ENCODE data around the gene PPP3CB.

PPP3CB gene

DNA sequence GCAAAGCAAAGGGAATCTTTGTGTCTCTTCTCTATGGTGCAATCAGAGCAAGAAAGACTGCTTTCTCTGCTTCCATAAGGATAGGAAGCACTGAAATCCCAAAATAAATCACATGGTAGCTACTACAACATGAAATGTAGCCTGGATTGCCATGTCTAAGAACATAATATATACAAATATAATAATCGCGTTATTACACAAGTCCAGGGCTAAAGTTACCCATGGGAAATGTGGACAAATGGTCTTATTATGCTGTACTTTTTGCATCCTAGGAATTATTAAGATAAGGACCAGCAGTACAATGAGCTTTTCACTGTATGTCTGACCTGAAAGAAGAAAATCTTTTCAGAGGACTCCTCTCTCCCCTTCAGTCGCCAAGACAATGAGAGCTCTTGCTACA, 23.5 kb upstream of the PPP3CB start:
- Histone ChIP-seq H3K4me3 (ENCODE audit: insufficient read length, low read depth) (no peak overlapping the region), H3K4me1 (ENCODE audit: insufficient read depth, insufficient read length) (no peaks in the 10 kb centered on the region), H3K9ac (ENCODE audit: insufficient read length, low read depth) (no peak overlapping the region), H3K27me3 (ENCODE audit: insufficient read depth, insufficient read length) (no peaks in the 10 kb centered on the region), H3K9me3 (ENCODE audit: insufficient read depth, low read length) (no peaks in the 10 kb centered on the region), H3K36me3 (ENCODE audit: insufficient read depth, insufficient read length, low read length) (peaks cover 70% of the 10 kb centered on the region)
- DNase-seq (ENCODE audit: low read depth, low spot score): no peak
- no peak for TF ChIP-seq SUZ12 (IDR thresholded peaks at IDR 0.05; ENCODE audit: extremely low read depth, insufficient read depth, insufficient read length)
- no peak for TF ChIP-seq ZNF274 (IDR thresholded peaks at IDR 0.05; ENCODE audit: low read depth, low read length)
- TF ChIP-seq YY1 (IDR thresholded peaks at IDR 0.05; ENCODE audit: insufficient read depth, insufficient read length): no peak

DNA sequence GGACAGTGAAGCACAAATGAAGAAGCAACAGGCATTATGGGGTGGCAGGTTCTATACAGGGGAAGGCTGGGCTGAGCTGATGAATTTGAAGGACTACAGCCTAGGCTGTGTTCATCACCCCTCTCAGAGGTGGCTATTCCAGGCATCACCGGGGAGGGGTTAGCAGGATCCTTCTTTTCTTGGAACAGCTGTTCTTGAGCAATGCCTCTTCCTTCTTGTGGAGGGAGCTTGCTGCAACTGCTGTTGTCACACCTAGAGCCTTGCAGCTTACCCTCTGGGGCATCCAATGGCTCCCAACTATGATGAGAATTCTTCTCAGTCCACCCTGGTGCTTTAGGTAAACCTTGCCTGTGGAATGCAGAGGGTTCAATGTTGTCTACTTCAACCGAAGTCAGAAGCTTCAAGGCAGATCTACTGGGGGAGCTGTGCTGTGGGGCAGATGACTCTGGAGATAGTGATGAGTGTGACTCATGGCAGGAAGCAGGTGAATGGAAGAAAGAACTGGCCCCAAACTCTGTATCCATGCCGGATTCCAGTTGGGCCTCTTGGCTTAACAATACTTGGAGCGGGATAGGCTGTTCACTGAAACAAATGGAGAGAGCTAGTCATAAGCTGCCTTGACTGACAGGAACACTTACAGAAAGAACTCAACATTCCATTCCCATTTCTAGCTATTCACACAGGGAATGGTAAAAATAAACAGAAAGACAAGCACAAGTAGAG, 21.5 kb upstream of the PPP3CB start:
- no peak for DNase-seq (ENCODE audit: low read depth, low spot score)
- H3K4me1 ChIP-seq (ENCODE audit: insufficient read depth, insufficient read length): no peaks in the 10 kb centered on the region
- TF ChIP-seq SUZ12 (IDR thresholded peaks at IDR 0.05; ENCODE audit: extremely low read depth, insufficient read depth, insufficient read length) (no peak), YY1 (IDR thresholded peaks at IDR 0.05; ENCODE audit: insufficient read depth, insufficient read length) (no peak)
- H3K36me3 ChIP-seq (ENCODE audit: insufficient read depth, insufficient read length, low read length): peaks cover 65% of the 10 kb centered on the region
- no peaks in the 10 kb centered on the region for H3K27me3 ChIP-seq (ENCODE audit: insufficient read depth, insufficient read length)
- no peak overlapping the region for H3K4me3 ChIP-seq (ENCODE audit: insufficient read length, low read depth)
- H3K9me3 ChIP-seq (ENCODE audit: insufficient read depth, low read length): no peaks in the 10 kb centered on the region
- no peak overlapping the region for H3K9ac ChIP-seq (ENCODE audit: insufficient read length, low read depth)

DNA sequence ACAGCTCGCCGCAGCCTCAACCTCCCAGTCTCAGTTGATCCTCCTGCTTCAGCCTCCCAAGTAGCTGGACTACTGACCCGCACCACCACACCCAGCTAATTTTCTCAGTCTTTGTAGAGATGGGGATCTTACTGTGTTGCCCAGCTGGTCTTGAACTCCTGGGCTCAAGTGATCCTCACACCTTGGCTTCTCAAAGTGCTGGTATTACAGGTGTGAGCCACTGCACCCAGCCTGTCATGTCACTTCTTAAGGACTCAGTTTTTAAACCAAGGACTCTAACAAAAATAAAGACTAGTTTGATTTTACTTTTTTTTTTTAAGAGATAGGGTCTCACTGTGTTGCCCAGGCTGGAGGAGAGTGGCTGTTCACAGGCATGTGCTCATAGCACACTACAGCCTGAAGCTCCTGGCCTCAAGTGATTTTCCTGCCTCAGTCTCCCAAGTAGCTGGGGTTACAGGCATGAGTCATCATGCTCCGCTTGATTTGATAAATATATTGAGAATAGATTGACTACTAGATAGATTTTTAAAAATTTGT, 16.5 kb upstream of the PPP3CB start:
- Histone ChIP-seq H3K4me1 (ENCODE audit: insufficient read depth, insufficient read length) (no peaks in the 10 kb centered on the region), H3K36me3 (ENCODE audit: insufficient read depth, insufficient read length, low read length) (peaks cover 31% of the 10 kb centered on the region), H3K9me3 (ENCODE audit: insufficient read depth, low read length) (no peaks in the 10 kb centered on the region), H3K4me3 (ENCODE audit: insufficient read length, low read depth) (no peak overlapping the region), H3K9ac (ENCODE audit: insufficient read length, low read depth) (no peak overlapping the region), H3K27me3 (ENCODE audit: insufficient read depth, insufficient read length) (no peaks in the 10 kb centered on the region)
- TF ChIP-seq ZNF274 (IDR thresholded peaks at IDR 0.05; ENCODE audit: low read depth, low read length): no peak
- no peak for TF ChIP-seq SUZ12 (IDR thresholded peaks at IDR 0.05; ENCODE audit: extremely low read depth, insufficient read depth, insufficient read length)
- no peak for TF ChIP-seq YY1 (IDR thresholded peaks at IDR 0.05; ENCODE audit: insufficient read depth, insufficient read length)
- DNase-seq (ENCODE audit: low read depth, low spot score): no peak

DNA sequence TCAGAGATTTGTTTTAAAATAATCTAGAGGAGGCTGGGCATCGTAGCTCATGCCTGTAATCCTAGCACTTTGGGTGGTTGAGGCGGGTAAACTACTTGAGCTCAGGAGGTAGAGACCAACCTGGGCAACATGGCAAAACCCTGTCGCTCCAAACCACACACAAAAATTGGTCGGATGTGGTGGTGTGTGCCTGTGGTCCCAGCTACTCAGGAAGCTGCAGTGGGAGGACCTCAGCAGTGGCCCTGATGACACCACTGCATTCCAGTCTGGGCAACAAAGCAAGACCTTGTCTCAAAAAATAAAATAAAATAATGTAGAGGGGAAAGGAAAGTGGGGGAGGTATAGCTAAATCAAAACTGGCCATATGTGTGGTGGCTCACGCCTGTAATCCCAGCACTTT, 13.9 kb upstream of the PPP3CB start:
- H3K27me3 ChIP-seq (ENCODE audit: insufficient read depth, insufficient read length): no peaks in the 10 kb centered on the region
- H3K9ac ChIP-seq (ENCODE audit: insufficient read length, low read depth): no peak overlapping the region
- no peaks in the 10 kb centered on the region for H3K9me3 ChIP-seq (ENCODE audit: insufficient read depth, low read length)
- H3K4me1 ChIP-seq (ENCODE audit: insufficient read depth, insufficient read length): no peaks in the 10 kb centered on the region
- DNase-seq (ENCODE audit: low read depth, low spot score): no peak
- TF ChIP-seq ZNF274 (IDR thresholded peaks at IDR 0.05; ENCODE audit: low read depth, low read length) (no peak), YY1 (IDR thresholded peaks at IDR 0.05; ENCODE audit: insufficient read depth, insufficient read length) (no peak), SUZ12 (IDR thresholded peaks at IDR 0.05; ENCODE audit: extremely low read depth, insufficient read depth, insufficient read length) (no peak)
- H3K4me3 ChIP-seq (ENCODE audit: insufficient read length, low read depth): no peak overlapping the region
- peaks cover 12% of the 10 kb centered on the region for H3K36me3 ChIP-seq (ENCODE audit: insufficient read depth, insufficient read length, low read length)

DNA sequence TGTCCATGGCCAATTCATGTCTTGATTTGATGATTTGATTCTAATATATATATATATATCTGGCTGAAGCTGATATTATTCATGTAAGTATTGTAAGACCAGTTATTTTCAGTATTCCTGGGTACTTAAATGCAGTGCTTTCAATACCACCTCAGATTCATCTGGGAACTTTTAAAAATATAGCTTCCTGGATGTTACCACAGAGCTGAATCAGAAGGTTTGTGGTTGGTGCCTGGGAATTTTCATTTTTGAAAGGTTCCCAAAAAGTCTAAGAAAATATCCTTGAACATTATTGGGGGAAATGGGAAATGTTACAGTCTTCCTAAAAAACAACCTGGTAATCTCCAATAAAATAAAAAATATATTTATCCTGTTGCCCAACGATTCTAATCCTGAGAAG, 10.7 kb upstream of the PPP3CB start:
- Histone ChIP-seq H3K27me3 (ENCODE audit: insufficient read depth, insufficient read length) (no peaks in the 10 kb centered on the region), H3K4me3 (ENCODE audit: insufficient read length, low read depth) (no peak overlapping the region), H3K9me3 (ENCODE audit: insufficient read depth, low read length) (no peaks in the 10 kb centered on the region), H3K9ac (ENCODE audit: insufficient read length, low read depth) (no peak overlapping the region), H3K36me3 (ENCODE audit: insufficient read depth, insufficient read length, low read length) (peaks cover 12% of the 10 kb centered on the region), H3K4me1 (ENCODE audit: insufficient read depth, insufficient read length) (no peaks in the 10 kb centered on the region)
- DNase-seq (ENCODE audit: low read depth, low spot score): no peak
- TF ChIP-seq SUZ12 (IDR thresholded peaks at IDR 0.05; ENCODE audit: extremely low read depth, insufficient read depth, insufficient read length): no peak
- TF ChIP-seq YY1 (IDR thresholded peaks at IDR 0.05; ENCODE audit: insufficient read depth, insufficient read length): no peak
- TF ChIP-seq ZNF274 (IDR thresholded peaks at IDR 0.05; ENCODE audit: low read depth, low read length): no peak

DNA sequence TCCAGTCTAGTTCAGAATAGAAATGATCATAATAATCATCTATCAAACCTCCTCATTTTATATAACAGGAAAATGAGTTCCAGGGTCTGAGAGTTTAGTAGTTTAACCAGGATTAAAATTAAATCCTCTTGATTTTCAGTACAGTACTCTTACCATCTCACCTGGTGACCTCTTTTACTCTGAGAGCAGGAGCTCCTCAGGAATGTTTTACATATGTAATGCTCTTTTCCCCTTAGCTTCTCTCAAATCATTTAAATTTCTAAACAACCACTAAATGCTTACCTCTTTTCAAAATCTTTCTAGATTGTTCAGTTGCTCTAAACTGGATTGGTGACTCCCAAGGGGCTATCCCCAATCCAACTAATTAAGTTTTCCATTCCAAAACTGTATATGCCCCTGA, 10.2 kb upstream of the PPP3CB start:
- H3K9ac ChIP-seq (ENCODE audit: insufficient read length, low read depth): no peak overlapping the region
- no peak overlapping the region for H3K4me3 ChIP-seq (ENCODE audit: insufficient read length, low read depth)
- H3K4me1 ChIP-seq (ENCODE audit: insufficient read depth, insufficient read length): no peaks in the 10 kb centered on the region
- no peak for DNase-seq (ENCODE audit: low read depth, low spot score)
- no peaks in the 10 kb centered on the region for H3K27me3 ChIP-seq (ENCODE audit: insufficient read depth, insufficient read length)
- no peaks in the 10 kb centered on the region for H3K9me3 ChIP-seq (ENCODE audit: insufficient read depth, low read length)
- H3K36me3 ChIP-seq (ENCODE audit: insufficient read depth, insufficient read length, low read length): peaks cover 12% of the 10 kb centered on the region
- TF ChIP-seq ZNF274 (IDR thresholded peaks at IDR 0.05; ENCODE audit: low read depth, low read length) (no peak), YY1 (IDR thresholded peaks at IDR 0.05; ENCODE audit: insufficient read depth, insufficient read length) (no peak), SUZ12 (IDR thresholded peaks at IDR 0.05; ENCODE audit: extremely low read depth, insufficient read depth, insufficient read length) (no peak)

DNA sequence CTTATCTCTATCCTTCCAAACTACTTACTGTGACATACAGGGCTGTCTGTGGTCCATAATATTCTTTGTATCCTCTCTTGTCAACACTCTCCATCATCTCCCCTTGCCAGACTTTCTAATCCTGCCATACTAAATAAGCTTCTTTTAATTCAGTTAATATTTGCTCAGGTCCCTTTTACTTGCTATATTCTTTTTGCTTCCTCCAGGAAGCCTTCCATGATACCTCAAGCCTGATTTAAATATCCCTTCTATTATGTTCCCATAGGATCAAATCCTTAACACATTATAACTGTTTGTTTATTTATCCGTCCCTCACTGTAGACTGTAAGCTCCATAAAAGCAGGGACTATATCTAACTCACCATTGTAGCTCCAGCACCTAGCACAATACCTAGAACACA, 7.2 kb upstream of the PPP3CB start:
- DNase-seq (ENCODE audit: low read depth, low spot score): no peak
- H3K9me3 ChIP-seq (ENCODE audit: insufficient read depth, low read length): no peaks in the 10 kb centered on the region
- H3K27me3 ChIP-seq (ENCODE audit: insufficient read depth, insufficient read length): no peaks in the 10 kb centered on the region

More for the DNA sequence above, 7.2 kb upstream of the PPP3CB start:
- TF ChIP-seq ZNF274 (IDR thresholded peaks at IDR 0.05; ENCODE audit: low read depth, low read length) (no peak), YY1 (IDR thresholded peaks at IDR 0.05; ENCODE audit: insufficient read depth, insufficient read length) (no peak), SUZ12 (IDR thresholded peaks at IDR 0.05; ENCODE audit: extremely low read depth, insufficient read depth, insufficient read length) (no peak)
- H3K9ac ChIP-seq (ENCODE audit: insufficient read length, low read depth): no peak overlapping the region
- H3K4me3 ChIP-seq (ENCODE audit: insufficient read length, low read depth): no peak overlapping the region
- H3K4me1 ChIP-seq (ENCODE audit: insufficient read depth, insufficient read length): no peaks in the 10 kb centered on the region
- H3K36me3 ChIP-seq (ENCODE audit: insufficient read depth, insufficient read length, low read length): peaks cover 32% of the 10 kb centered on the region

Data from NT2/D1 (cell line).